Activated CD4-positive, CD25-positive, alpha-beta regulatory T cell (primary cell): ENCODE measurements around the gene ARHGDIG.
A peak's percentile ranks its signal among the peaks of the same experiment; 100 is the strongest.

Experiments used
- DNase-seq, 4 experiments: peaks; one replicate each; lab custom pipeline; 2025; lab: John Stamatoyannopoulos, UW

The ARHGDIG gene

GRCh38 chr16:297832-298231 lies 17.4 kb downstream of the ARHGDIG start:
- no peak for DNase-seq

GRCh38 chr16:301235-301634 lies 20.8 kb downstream of the ARHGDIG start:
- no peak for DNase-seq

GRCh38 chr16:301950-302349 lies 21.6 kb downstream of the ARHGDIG start:
- DNase-seq: no peak

- DNase-seq: no peak
Measured at GRCh38 chr16:303760-304505, 23.5 kb downstream of the ARHGDIG start.

- DNase-seq: no peak
Measured at GRCh38 chr16:305916-306626, 25.7 kb downstream of the ARHGDIG start.

- DNase-seq: no peak
Measured at GRCh38 chr16:306911-307370, 26.6 kb downstream of the ARHGDIG start.

- DNase-seq: no peak
Measured at GRCh38 chr16:307691-308312, 27.4 kb downstream of the ARHGDIG start.

GRCh38 chr16:309476-309875 lies 29.1 kb downstream of the ARHGDIG start:
- no peak for DNase-seq

GRCh38 chr16:311725-312124 lies 31.3 kb downstream of the ARHGDIG start:
- no peak for DNase-seq

- DNase-seq: no peak
Measured at GRCh38 chr16:314351-314750, 34.0 kb downstream of the ARHGDIG start.

GRCh38 chr16:314795-315299 lies 34.5 kb downstream of the ARHGDIG start:
- DNase-seq: no peak

- no peak for DNase-seq
Measured at GRCh38 chr16:316741-317464, 36.5 kb downstream of the ARHGDIG start.

- no peak for DNase-seq
Measured at GRCh38 chr16:317583-317982, 37.2 kb downstream of the ARHGDIG start.

- no peak for DNase-seq
Measured at GRCh38 chr16:318628-319027, 38.2 kb downstream of the ARHGDIG start.

GRCh38 chr16:320206-320605 lies 39.8 kb downstream of the ARHGDIG start:
- no peak for DNase-seq

GRCh38 chr16:321532-321931 lies 41.1 kb downstream of the ARHGDIG start:
- DNase-seq: no peak

- DNase-seq: no peak
Measured at GRCh38 chr16:322476-323143, 42.2 kb downstream of the ARHGDIG start.

GRCh38 chr16:324201-324450 lies 43.7 kb downstream of the ARHGDIG start:
- DNase-seq: no peak

- DNase-seq: peak in 2 of 4 experiments; percentile 52 to 56
Measured at GRCh38 chr16:324451-325334, 44.3 kb downstream of the ARHGDIG start.

- DNase-seq: no peak
Measured at GRCh38 chr16:325375-326145, 45.2 kb downstream of the ARHGDIG start.
